HTR-8/SVneo (cell line): ENCODE results near the gene HSPBAP1.
"Not testable (repeated sequence)": the region's sequence is repeated elsewhere in the genome, so short reads cannot be mapped to it uniquely, and the experiment has no call there.

Source experiments
- DNase-seq: peaks from one replicate; pipeline ENCODE4 v3.0.0; 2011; ENCODE audit warnings: low spot score, mixed read lengths; ENCODE audit not compliant: insufficient read length
- FAIRE-seq: peaks from 2 replicates; lab custom pipeline; 2011; peaks lifted over from hg19 to GRCh38; lab: Jason Lieb, UNC

Gene HSPBAP1

DNA sequence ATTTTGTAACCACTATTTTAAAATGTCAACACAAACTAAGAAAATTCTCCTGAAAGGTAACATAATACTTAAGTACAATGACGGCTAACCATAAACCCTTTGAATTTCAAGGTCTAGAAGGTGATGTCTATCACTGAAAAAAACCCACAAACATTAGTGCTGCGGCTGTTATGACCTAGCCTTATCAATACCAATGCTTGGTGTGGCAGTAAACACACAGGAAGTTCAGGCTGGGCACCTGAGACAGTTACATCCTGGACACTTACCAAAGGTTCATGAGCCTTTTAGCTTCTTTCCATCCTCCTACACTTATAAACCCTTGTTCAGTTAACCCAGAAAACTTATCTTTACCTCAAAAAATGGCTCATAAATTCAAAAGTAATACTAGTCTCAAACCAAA, 5.8 kb downstream of the HSPBAP1 start:
- FAIRE-seq (no peak), DNase-seq (no peak)

DNA sequence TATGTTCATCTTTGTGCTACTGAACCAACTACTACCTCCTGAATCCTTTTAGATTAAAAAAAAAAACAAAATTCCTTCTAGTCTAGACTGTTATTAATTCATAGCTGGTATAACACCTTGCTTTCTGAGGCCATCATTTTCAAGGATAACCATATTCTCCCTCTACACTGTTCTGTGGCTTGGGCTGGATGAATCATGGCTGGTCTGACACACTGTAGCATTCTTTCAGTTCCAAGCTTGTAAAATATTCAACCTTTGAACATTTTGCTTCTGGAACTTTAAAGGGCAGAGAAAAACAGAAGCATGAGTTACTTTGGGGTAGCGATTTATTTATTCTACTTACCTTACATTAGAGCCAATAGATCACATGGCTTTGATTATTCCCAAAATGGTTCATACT, 7.6 kb downstream of the HSPBAP1 start:
- FAIRE-seq (no peak), DNase-seq (no peak)

DNA sequence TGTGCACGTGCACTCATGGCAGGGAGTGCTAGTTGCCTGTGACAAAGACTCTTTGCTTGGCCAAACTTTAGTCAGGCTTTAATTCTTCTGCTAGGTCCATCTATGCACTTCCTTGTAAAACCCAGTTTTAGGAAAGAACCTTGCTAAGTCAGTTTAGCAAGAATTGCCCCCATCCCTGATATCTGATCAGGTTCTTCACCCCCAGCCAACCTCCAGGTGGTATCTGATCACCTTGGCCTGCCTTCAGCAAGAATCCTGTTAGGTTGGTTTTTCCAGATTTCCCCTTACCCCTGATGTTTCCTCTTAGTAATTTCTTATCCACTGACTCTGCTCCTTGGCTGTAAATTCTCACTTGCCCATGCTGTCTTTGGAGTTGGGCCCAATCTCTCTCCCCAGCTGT, 8.4 kb downstream of the HSPBAP1 start:
- DNase-seq: no peak
- no peak for FAIRE-seq

DNA sequence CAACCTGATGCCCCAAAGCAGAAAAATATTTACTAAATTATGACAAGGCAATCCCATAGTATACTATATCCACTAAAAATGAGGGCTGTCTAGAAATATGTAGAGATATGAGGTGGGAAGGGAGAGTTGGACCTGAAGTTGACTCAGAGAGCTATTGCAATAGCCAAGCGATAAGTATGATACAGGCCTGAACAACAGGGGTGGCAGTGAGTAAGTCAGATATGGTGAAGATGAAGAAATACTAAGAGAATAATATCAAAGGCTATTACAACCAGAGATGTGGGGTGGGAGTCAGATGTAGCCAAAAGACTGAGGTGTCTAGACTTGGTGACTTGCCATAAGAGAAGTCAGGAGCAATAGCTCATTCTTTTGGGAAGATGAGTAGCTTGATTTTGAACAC, 9.2 kb downstream of the HSPBAP1 start:
- DNase-seq (no peak), FAIRE-seq (no peak)

DNA sequence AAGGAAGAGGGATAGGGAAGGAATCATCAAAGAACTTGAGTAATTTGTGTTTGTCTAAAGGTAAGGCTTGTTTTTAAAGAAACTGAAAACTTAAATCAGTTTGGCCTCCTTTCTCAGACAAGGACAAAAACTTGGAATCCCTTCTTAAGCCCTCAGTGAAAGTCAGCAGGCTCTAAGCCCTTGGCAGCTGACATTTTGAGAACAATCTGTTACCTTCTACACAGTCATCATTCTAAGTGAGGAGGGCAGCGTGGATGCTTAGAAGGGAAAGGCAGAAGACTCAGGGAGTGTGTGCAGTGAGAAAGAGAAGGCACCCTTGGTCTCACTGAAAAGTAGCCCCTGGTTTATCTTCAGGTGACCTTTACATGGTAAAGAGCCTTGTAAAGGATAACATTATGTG, 10.8 kb downstream of the HSPBAP1 start:
- DNase-seq (no peak), FAIRE-seq (no peak)

DNA sequence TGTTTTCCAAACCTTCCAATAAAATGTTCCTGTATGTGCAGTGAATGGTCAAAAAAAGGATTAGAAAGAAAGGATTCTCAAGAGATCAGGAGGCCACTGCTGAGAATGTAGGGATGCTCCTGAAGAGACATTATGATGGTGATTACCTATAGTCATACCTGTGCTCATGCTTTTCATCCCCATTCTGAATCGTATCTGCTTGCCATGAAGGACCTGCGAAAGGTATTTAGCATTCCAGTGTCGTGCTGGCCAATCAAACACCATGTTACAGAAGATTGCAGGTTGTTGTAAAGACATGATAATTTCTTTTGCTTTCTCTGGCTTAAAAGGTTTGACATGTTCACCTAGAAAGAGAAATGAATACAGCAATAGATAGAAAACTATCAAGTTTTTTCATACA, 16.1 kb downstream of the HSPBAP1 start:
- FAIRE-seq (no peak), DNase-seq (no peak)

DNA sequence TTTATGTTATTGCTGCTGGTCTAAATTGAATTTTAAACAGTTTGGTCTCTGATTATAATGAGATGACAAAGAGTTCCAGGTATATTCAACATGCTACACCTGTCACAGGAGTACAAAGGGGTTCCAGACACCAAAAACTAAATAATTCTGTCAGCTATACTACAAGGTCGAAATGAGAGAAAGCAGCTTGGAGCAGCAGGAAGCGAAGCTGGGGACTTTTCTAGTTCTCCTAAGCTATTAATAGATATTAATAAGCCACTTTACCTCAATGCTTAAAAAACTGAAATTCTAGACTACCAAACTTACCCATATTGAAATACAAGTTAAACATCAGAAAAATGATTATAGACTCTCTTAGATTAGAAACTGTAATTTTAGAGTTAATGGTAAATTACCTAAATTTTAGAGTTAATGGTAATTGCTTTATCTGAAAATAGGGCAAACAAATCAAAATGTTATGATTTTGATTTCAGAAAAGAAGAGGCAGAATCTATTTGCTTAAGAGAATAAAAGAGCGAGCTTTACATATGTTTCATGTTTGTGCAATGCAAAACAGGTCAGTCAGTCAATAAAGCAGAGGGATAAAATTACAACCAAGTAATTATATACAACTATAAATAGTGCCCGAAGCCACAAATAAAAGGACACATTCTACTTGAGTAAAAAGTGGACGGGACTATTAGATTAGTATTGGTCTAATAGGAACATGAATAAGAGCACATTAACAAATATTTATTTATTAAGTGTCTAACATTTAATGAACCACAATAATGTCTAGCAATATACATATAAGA, 16.8 kb downstream of the HSPBAP1 start:
- FAIRE-seq: no peak
- DNase-seq: no peak

DNA sequence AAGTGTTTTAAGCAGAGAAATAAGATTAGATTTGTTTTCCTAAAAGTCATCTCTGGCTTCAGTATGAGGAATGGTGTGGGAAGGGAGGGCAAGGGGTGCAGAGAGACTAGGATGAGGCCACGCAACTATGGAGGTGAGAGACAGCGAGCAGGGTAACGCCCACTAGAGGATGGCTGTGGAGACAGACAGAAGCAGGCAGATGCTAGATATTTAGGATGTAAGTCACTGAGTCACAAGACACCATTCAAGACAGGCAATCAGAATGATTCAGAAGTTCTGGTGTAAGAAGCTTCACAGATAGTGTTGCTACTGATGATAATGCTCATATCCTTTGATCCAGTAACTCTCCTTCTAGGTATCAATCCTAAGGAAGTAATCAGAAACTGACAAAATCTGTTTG, 19.1 kb downstream of the HSPBAP1 start:
- FAIRE-seq (peak; percentile 49), DNase-seq (no peak)

DNA sequence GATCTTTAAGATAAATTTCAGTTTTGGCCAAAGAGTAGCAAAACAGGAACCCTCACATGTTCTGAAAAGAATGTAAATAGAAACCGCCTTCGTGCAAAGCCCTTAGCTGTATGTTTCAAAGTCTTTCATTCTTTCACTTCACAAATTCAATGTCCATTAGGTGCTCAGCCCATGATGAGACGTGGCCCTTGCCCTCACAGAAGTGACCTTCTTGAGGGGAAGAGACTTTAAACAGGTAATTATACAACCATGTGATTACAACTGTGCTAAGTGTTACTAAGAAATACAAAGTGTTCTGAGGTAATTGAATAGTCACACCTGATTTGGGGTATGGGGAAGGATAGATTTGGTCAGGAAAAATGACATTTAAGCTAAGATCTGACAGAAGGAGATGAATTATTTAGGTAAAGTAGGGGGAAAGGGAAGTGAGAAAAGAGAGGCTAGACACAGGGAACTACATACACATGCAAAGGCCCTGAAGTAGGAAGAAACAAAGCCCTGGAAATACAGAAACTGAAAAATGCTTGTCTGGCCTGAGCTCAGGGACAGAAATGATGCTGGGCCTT, 19.6 kb downstream of the HSPBAP1 start:
- FAIRE-seq (no peak), DNase-seq (no peak)

DNA sequence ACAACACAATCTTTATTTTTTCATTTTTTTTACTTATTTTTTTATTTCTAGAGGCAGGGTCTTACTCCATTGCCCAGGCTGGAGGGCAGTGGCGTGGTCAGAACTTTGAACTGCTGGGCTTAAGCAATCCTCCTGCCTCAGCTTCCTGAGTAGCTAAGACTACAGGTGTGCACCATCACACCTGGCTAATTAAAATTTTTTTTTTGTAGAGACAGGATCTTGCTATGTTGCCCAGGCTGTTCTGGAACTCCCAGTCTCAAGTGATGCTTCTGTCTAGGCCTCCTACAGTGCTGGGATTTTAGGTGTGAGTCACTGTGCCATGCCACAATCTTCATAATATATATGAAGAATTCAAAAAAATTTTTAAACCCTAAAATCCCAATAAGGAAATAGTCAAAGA, 20.8 kb downstream of the HSPBAP1 start:
- no peak for DNase-seq
- no peak for FAIRE-seq

DNA sequence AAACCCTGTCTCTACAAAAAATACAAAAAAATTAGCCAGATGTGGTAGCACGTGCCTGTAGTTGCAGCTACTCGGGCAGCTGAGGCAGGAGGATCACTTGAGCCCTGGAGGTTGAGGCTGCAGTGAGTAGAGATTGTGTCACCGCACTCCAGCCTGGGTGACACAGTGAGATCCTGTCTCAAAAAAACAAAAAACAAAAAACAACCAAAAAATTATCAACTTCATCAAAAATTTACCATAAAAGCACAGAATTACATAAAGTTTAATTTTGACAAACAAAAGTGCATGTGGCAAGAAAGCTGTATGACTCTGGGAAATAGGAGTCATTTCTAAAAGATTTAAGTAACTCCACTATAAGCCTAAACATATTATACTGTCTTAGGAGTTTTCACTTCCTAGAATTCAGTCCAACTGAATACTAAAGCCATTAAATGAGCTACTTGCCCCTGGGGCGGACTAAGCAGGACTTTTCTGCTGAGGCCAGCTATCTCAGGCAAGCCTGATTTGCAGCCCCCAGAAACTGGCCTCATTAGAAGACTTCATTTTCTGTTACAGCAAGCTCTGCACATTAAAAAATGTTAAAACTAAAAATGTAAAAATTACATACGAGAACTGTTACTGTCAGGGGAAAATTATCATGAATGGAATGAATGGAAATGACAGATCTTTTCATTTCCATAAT, 23.0 kb downstream of the HSPBAP1 start:
- no peak for FAIRE-seq
- DNase-seq: no peak

DNA sequence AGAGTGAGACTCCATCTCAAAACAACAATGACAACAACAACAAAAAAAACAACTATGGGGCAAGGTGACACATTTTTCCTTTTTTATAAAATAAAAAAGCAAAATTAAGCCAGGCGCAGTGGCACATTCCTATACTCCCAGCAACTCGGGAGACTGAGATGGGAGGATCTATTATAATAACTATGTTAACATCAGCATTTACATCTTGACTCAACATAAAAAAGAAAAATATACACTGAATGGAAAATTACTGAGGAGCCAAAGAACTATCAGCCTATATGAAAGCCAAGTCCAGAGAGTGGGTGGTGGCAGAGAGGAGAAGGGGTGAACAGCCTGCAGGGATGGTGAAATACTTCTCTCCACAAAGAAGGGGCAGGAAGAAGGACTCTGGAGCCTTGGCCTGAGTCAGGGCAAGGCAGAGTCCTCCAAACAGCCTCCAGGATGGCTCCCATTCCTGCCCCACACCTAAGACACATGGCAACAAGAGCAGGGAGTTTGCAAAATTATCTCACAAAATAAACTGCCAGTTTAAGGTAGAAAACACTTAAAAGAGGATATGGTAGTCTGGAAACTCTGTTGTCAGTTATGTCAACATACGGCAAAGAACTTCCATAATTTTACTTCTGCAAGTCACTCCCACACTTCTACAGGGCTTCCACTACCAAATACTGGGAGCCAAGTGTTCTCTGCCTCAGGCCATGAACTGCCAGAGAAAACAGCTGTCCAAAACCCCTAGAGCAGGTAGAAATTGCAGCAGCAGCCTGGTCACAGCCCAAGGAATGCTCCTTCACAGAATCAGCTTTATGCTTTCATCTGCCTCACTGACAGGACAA, 25.9 kb downstream of the HSPBAP1 start:
- DNase-seq (no peak), FAIRE-seq (no peak)

DNA sequence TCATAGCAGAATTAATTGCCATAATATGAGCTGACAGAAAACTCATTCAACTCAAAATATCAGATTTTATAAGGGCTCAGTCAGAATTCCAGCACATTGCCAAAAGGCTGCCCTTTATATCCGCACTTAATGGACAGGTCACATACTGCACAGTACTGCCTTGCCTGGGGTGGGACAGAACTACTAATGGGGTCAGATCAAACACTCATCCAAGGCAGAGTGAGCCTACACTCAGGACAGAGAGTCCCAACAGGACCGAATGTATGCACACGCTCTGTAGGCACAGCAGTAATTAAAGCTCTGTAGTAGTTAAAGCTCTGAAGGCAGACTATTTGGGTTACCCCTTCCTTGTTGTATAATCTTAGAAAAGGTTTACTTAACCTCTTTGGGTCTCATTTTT, 27.2 kb downstream of the HSPBAP1 start:
- FAIRE-seq: no peak
- no peak for DNase-seq

DNA sequence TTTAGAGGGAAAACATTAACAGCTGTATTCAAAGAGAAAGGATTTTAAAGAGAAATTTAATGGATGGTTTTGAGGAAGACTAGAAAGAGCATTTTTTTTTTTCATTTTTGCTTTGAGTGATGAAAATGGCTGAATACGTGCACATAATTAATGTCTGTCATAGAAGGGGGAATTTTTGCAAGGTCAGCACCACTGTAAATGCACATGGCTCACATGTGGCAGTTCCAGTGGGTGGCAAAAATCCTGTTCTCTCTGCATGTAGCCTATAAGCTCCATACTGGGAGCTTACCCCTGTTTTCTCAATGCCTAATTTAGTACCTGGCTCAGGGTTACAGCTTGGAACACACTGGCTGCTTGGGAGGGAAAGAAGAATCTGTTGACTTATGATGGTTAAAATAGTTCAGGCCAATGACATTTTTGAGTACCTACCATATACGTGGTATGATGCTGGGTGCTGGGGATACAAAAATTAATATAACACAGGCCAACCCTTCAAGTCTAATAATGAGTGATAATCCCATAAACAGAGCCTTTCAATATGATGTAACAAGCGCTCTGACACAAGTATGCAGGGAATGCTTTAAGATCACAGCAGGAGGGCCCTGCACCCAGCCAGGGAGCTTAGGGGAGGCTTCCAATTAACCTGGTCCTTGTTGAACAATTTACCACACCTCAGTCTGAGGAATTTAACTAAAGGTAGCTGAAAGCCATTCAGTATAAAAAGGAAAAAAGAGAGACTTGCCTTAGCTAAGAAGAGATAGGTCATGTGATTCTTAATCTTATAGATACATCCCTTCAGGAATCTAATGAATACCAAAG, 33.0 kb downstream of the HSPBAP1 start:
- DNase-seq (no peak), FAIRE-seq (no peak)

DNA sequence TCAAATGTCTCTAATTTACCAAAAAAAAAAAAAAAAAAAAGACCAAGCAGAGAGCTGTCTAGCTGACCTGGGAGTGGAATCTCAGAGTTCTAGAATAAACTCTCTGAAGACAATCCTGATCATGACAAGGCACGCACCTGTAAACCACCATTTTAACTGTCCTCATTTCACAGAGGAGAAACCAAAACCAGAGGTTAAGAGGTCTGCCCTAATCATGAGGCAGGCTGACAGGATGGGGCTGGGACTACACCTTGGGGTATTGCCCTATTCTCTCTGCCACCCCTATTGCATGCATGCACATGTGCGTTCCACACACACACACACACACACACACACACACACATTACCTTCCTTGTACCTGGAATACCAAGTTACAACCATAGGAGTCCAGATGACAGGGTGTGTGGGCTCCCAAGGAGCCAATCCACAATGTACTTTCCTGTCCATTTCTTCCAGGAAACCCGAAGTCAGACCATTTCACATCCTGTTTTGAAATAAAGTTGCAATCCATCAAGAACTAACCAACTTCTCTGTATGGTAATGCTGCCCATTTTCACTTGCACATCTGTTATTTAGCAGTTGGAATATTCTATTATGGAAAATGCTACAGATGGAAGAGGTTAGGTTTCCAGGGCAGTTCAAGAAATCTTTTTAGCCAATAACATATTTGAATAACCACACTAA, 34.6 kb downstream of the HSPBAP1 start:
- DNase-seq (no peak), FAIRE-seq (no peak)

DNA sequence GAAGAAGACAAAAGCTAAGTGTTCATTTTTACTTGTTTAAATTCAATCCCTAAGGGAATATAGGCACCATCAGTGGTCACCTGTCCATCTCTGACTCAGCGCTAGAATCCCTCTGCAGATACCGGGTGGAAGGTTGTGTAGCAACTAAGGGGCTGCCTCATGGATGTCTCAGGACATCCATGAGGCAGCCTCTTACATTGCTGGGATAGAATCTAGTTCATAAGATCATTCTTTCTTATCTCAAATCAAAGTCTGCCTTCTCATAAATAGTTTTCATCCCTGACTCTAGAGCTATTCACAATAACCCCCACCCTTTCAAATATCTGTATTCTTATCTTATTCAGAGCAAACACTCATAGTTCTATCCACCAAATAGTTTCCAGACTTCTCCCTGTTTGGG, 38.1 kb downstream of the HSPBAP1 start:
- DNase-seq (no peak), FAIRE-seq (no peak)

DNA sequence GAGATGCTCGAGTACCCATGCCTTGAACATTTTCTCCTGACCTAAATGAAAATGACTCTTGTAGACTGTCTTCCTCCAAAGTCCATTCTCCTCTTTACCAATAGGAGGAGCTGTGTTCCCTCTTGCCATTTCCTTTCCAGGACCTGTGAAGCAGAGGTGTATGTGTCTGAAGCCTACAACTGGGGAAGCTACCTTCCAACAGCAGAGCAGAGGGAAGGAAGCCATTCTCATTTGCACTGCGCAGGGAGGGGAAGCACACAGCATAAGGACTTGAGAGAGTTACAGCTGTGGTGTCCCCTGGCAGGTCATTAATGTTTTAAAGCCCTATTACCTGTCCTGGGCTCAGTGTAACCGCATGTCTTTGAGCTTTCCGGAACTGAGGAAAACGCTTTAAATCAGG, 38.7 kb downstream of the HSPBAP1 start:
- DNase-seq (peak; percentile 48), FAIRE-seq (peak; percentile 79)

DNA sequence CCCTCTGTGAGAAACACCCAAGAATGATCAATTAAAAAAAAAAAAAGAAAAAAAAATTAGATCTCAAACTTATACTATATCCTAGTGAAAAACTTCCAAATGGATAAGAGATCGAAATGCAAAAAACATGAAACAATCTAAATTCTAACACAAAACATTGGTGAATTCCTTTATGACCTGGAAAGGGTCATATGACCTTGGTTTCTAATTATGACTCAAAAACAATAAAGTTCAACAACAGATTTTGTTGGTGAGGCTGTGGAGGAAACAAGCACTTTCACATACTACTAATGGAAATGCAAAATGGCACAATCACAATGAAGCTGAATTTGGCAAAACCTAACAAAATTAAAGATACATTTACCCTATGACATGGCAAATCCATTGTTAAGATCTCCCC, 45.3 kb downstream of the HSPBAP1 start:
- DNase-seq (no peak), FAIRE-seq (no peak)

DNA sequence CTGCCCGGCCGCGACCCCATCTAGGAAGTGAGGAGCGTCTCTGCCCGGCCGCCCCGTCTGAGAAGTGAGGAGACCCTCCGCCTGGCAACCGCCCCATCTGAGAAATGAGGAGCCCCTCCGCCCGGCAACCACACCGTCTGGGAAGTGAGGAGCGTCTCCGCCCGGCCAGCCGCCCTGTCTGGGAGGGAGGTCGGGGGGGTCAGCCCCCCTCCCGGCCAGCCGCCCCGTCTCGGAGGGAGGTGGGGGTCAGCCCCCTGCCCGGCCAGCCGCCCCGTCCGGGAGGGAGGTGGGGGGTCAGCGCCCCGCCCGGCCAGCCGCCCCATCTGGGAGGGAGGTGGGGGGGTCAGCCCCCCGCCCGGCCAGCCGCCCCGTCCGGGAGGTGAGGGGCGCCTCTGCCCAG, 46.3 kb downstream of the HSPBAP1 start:
- DNase-seq, FAIRE-seq: not testable (repeated sequence)
